Fibroblast of lung (primary cell): ENCODE results near the gene ASTN2.

Source experiments
- EZH2 ChIP-seq: IDR thresholded peaks from 2 replicates; pipeline ENCODE4 v1.5.1; 2012; ENCODE audit warnings: low read length, control low read depth, mild to moderate bottlenecking; ENCODE audit errors: missing control alignments
- TF ChIP-seq, protein P1 (sequence below), 2 donors: IDR thresholded peaks in 1 of 2; conservative IDR thresholded peaks in 1 of 2; 1 replicate in 1 of 2; 2 replicates in 1 of 2; pipeline ENCODE4 v1.5.1; 2011 to 2012; ENCODE audit warnings: low read length in 2 of 2, control low read depth in 1 of 2, inconsistent platforms in 1 of 2, low read depth in 1 of 2, mild to moderate bottlenecking in 1 of 2

DNA sequence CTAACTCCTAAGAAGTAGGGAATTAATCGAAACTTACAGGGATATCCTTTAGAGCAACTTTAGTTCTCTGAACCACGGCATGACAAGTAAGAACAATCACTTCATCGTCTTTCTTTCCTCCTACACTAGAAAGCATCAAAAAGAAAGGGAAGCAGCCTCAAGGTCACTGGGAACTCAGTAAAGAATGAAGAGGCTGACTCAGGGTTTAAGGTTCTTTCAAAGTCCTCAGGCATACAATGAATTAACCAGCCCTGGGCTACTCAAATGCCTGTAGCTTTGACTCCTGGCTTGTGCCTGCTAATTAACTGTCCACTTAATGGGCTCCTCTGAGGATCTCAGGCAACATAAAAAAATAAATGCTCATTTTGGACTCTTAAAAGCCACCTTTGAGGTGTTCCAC, 625.8 kb downstream of the ASTN2 start:
- TF ChIP-seq, protein P1, sequence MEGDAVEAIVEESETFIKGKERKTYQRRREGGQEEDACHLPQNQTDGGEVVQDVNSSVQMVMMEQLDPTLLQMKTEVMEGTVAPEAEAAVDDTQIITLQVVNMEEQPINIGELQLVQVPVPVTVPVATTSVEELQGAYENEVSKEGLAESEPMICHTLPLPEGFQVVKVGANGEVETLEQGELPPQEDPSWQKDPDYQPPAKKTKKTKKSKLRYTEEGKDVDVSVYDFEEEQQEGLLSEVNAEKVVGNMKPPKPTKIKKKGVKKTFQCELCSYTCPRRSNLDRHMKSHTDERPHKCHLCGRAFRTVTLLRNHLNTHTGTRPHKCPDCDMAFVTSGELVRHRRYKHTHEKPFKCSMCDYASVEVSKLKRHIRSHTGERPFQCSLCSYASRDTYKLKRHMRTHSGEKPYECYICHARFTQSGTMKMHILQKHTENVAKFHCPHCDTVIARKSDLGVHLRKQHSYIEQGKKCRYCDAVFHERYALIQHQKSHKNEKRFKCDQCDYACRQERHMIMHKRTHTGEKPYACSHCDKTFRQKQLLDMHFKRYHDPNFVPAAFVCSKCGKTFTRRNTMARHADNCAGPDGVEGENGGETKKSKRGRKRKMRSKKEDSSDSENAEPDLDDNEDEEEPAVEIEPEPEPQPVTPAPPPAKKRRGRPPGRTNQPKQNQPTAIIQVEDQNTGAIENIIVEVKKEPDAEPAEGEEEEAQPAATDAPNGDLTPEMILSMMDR (conservative IDR thresholded peaks at IDR 0.05 in 1 of 2, IDR thresholded peaks at IDR 0.05 in 1 of 2; ENCODE audit: low read depth in 1 of 2, low read length in 2 of 2): no peak
- no peak for TF ChIP-seq EZH2
